Ovary (tissue), 9 donors: ENCODE data around the gene BRDT. TPM values are rescaled to one million over a fixed set of nuclear protein-coding genes. Genes with fewer than 3 reads are reported as not detected.

Experiments used
- DNase-seq, 5 donors: peaks; one replicate each; pipeline ENCODE4 v3.0.0-alpha.2; 2019 to 2020
- H3K27ac ChIP-seq, 2 donors: fragments of 200-600 bp; one replicate each; pipeline versions ENCODE4 v1.5.1 to v1.8.0; 2019 to 2022
- H3K27me3 ChIP-seq: fragments of 200-600 bp; one replicate; pipeline ENCODE4 v1.8.0; 2022
- H3K36me3 ChIP-seq: fragments of 200-600 bp; sonication (generic); one replicate; pipeline ENCODE4 v1.5.1; 2019
- H3K4me1 ChIP-seq: one replicate; pipeline ENCODE4 v1.8.1; 2013; ENCODE audit warnings: mild to moderate bottlenecking, moderate library complexity; ENCODE audit not compliant: insufficient read depth
- H3K4me3 ChIP-seq: fragments of 200-600 bp; sonication (generic); one replicate; pipeline ENCODE4 v1.5.1; 2017
- H3K9me3 ChIP-seq, 2 donors: fragments of 200-600 bp in 1 of 2; sonication (generic) in 1 of 2; one replicate each; pipeline versions ENCODE4 v1.5.1 to v1.8.1; 2013 to 2019; ENCODE audit warnings: mild to moderate bottlenecking in 1 of 2, moderate library complexity in 1 of 2
- EP300 ChIP-seq: sonication (generic); formaldehyde crosslinking; IDR thresholded peaks from one replicate; pipeline ENCODE4 v1.6.1; 2017; ENCODE audit warnings: antibody characterized with exemption
- POLR2A ChIP-seq: fragments of 450-650 bp; IDR thresholded peaks from one replicate; pipeline ENCODE4 v1.6.1; 2017; ENCODE audit warnings: antibody characterized with exemption, mild to moderate bottlenecking, moderate library complexity
- WGBS, 3 donors: extraction: QIAGEN DNeasy Blood & Tissue Kit in 1 of 3; methylation state at CpG; one replicate each; pipeline versions ENCODE4 v1.1.5 to v1.1.7; 2013 to 2017; 5-methylcytosine and 5-hydroxymethylcytosine counted together
- intact Hi-C, 4 donors: fragments of 100-400 bp; cut with DNase I; formaldehyde crosslinking; loops; one replicate each; pipeline versions ENCODE4 v1.11.0 to v1.15.1; 2022 to 2023
- polyA plus RNA-seq, 2 donors: library from polyadenylated mRNA; stranded (reverse); fragments of 200-250 nt in 1 of 2; fragments of 350-450 nt in 1 of 2; fragmentation: Illumina TruSeq in 1 of 2; extraction: RNeasy Lipid Tissue Mini Kit (QIAGEN cat#74804) in 1 of 2; gene quantifications; one replicate each; pipeline ENCODE4 v1.2.3, GENCODE V29; 2013 to 2014
- total RNA-seq, 7 donors: library from RNA; depleted of rRNA in 2 of 7; stranded (reverse); fragments of >200 nt in 2 of 7; fragmentation: NEBNext Ultra II Directional in 3 of 7; extraction: Animal tissue kit (Norgen Biotek cat#: 25700) in 3 of 7; gene quantifications; one replicate each; pipeline versions ENCODE4 v1.1.0 to v1.2.4, GENCODE V29; 2016 to 2023
- TF ChIP-seq, protein P1 (sequence below), 3 donors: fragments of 450-650 bp in 2 of 3; fragments of 200-600 bp in 1 of 3; IDR thresholded peaks; one replicate each; pipeline versions ENCODE4 v1.5.1 to v1.8.0; 2016 to 2022; ENCODE audit warnings: antibody characterized with exemption in 3 of 3, mild to moderate bottlenecking in 1 of 3
- donor health status: DM: no; HTN: no; CAD: no; lungs with moderate emphysema.
- donor health status: DM: no; HTN: no; CAD: no.
- donor health status: Bipolar disorder and iron deficiency.
- donor health status: DM: yes; HTN: yes; CAD: no.
- donor health status: DM: no; HTN: no; CAD: no.
- donor health status: DM: yes; HTN: yes; CAD: no.

The BRDT gene
- total and polyA plus RNA-seq, 9 donors = 0.17 TPM; not detected in 8

DNA sequence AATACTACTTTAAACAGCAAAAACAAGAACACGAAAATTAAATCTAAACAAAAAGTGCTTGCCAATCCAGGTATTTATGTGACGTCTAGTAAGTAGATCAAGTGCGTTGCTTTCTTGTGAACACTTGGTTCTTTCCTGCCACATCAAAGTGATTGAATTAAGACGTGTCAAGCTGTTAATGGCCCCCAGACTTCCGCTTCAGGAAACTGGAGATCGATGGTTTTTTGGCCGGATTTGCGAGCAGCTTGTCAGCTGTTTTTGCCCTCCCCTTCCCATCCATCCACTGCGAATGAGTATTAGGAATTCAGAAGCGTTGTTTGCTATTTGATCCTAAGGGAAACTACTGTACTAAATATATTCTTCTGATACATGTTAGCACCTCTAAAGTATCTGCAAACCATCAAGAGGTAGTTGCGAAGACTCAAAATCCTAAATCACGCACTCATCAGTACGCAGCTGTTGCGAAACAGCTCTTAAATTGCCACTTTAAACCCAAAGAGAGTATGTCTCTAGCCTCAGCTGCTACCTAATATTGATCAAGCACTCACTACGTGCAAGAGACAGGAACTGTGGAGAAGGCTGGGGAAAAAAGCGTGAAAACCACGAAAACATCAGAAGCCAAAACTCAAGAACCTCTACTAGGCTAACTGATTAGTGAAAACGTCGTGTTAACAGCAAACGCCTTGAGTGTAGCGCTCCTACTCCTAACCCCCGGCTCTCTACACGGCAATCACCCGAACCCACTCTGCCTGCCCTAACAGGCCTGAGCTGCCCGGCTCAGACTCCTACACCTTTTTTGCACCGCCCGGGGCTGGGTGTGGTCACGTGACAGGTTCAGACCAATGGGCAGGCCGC is 473 bp upstream of the BRDT start:
- H3K9me3 ChIP-seq = no peaks in the 10 kb centered on the region
- no peak for TF ChIP-seq POLR2A
- TF ChIP-seq, protein P1, sequence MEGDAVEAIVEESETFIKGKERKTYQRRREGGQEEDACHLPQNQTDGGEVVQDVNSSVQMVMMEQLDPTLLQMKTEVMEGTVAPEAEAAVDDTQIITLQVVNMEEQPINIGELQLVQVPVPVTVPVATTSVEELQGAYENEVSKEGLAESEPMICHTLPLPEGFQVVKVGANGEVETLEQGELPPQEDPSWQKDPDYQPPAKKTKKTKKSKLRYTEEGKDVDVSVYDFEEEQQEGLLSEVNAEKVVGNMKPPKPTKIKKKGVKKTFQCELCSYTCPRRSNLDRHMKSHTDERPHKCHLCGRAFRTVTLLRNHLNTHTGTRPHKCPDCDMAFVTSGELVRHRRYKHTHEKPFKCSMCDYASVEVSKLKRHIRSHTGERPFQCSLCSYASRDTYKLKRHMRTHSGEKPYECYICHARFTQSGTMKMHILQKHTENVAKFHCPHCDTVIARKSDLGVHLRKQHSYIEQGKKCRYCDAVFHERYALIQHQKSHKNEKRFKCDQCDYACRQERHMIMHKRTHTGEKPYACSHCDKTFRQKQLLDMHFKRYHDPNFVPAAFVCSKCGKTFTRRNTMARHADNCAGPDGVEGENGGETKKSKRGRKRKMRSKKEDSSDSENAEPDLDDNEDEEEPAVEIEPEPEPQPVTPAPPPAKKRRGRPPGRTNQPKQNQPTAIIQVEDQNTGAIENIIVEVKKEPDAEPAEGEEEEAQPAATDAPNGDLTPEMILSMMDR (IDR thresholded peaks at IDR 0.05) = no peak
- no peak for TF ChIP-seq EP300
- no peaks in the 10 kb centered on the region for H3K36me3 ChIP-seq
- H3K27ac ChIP-seq = no peak overlapping the region
- DNase-seq = no peak
- no peaks in the 10 kb centered on the region for H3K4me1 ChIP-seq
- intact Hi-C loops = no loop called here
- no peaks in the 10 kb centered on the region for H3K27me3 ChIP-seq
- 83 to 84% (median 84%) methylated on average over 29 of the region's 29 CpGs for WGBS, 3 donors
- no peak overlapping the region for H3K4me3 ChIP-seq

DNA sequence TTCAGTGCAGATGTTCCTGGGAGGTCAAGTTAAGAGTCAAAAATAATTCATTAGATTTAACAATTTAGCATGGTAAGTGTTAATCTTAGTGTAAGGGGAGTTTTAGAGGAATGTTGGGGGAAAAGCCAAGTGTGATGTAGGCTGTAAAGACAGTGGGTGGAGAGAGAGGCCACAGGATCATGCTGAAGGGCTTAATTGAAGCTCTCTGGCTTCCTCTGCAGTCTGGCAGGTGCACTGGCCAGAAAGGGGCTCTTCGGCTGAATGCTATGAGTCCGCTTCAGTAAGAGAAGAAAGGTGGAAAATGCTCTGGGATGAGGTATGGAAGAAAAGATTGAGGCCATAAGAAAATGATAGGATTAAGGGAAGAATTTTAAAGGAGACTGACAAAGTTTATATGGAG is 3.0 kb downstream of the BRDT start:
- intact Hi-C loops = no loop called here
- H3K9me3 ChIP-seq = no peaks in the 10 kb centered on the region
- DNase-seq = no peak
- no peak overlapping the region for H3K4me3 ChIP-seq
- TF ChIP-seq EP300 (no peak), POLR2A (no peak)
- TF ChIP-seq, protein P1 (IDR thresholded peaks at IDR 0.05) = no peak
- H3K36me3 ChIP-seq = no peaks in the 10 kb centered on the region
- WGBS, 3 donors = 45 to 55% (median 46%) methylated on average over 2 of the region's 2 CpGs
- H3K27me3 ChIP-seq = no peaks in the 10 kb centered on the region
- H3K4me1 ChIP-seq = no peaks in the 10 kb centered on the region
- H3K27ac ChIP-seq = no peak overlapping the region

DNA sequence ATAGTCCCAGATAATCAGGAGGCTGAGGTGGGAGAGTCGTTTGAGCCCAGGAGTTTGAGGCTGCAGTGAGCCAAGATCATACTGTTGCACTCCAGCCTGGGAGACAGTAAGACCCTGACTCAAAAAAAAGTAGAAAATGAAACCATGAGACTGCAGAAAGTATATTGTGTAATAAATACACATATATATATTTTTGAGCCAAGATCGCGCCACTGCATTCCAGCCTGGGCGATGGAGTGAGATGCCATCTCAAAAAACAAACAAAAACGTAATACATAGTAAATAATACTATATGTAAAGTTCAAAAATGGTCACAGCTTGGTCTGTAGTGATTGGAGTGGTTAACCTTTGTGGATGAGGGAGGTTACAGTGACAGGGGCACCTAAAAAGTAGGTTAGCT is 9.7 kb downstream of the BRDT start:
- Histone ChIP-seq H3K36me3 (no peaks in the 10 kb centered on the region), H3K9me3 (no peaks in the 10 kb centered on the region), H3K27me3 (no peaks in the 10 kb centered on the region), H3K4me1 (no peaks in the 10 kb centered on the region), H3K4me3 (no peak overlapping the region), H3K27ac (no peak overlapping the region)
- intact Hi-C loops = no loop called here
- TF ChIP-seq EP300 (no peak), POLR2A (no peak)
- TF ChIP-seq, protein P1 (IDR thresholded peaks at IDR 0.05) = no peak
- WGBS, 3 donors = 80 to 90% (median 80%) methylated on average over 5 of the region's 5 CpGs
- DNase-seq = no peak

DNA sequence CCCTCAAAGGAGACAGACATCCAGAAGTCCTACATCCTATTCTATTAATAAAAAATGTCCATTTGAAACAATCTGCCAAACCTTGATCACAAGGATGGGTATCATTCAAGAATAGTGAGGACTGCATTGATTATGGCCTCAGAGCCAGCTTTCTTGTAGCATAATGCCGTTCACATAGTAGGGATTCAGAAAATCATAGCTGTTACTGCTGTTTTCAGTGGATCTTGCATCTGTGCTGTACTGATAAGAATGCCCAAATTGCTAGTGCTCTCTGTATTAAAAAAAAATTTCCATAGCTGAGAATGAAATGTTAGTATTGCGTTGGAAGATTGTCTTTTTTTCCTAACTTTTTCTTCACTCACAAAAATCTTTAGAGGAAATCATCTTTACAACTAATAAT is 19.1 kb downstream of the BRDT start:
- Histone ChIP-seq H3K9me3 (no peaks in the 10 kb centered on the region), H3K27me3 (no peaks in the 10 kb centered on the region), H3K4me1 (no peaks in the 10 kb centered on the region), H3K4me3 (no peak overlapping the region), H3K36me3 (no peaks in the 10 kb centered on the region), H3K27ac (no peak overlapping the region)
- WGBS, 3 donors = 79 to 84% (median 79%) methylated on average over 2 of the region's 2 CpGs
- DNase-seq = no peak
- intact Hi-C loops = no loop called here
- TF ChIP-seq, protein P1 (IDR thresholded peaks at IDR 0.05) = no peak
- TF ChIP-seq EP300 (no peak), POLR2A (no peak)
